ENCODE data around the gene NTRK2. TPM values are rescaled to one million over a fixed set of nuclear protein-coding genes. Genes with fewer than 3 reads are reported as not detected.

Gene NTRK2
- total and polyA plus RNA-seq, 10 of the 15 experiments (the other 5 are each of a cell fraction or from before 2014, with no cell fraction given), result 0.42 to 4.6 (median 0.65) TPM

DNA sequence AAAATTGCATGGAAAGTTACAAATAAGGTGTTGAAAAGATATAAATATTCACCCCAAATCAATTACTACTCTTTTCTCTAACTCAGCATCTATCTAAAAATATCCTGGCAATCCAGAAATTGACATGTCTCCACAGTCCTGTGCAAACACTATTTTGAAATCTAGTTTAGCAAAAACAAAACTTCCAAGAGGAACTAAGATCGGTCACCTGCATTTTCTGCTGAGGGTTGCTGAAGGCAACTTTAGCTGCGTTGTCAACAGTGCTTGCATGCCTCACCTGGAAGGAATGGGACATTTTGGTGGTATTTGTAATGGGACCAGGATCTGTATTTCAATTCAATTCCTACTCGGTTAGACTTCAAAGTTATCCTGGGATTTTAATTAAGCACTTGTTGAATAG, 398.3 kb downstream of the NTRK2 start (continued):
- TF ChIP-seq ETV6 (conservative IDR thresholded peaks at IDR 0.05 in 1 of 2, IDR thresholded peaks at IDR 0.05 in 1 of 2; ENCODE audit: borderline replicate concordance in 1 of 2, low read depth in 1 of 2) (0 out of 4 replicates have a peak, but pooled peaks of 1 of the 2 experiments have one; percentile 22), NR2C2 (IDR thresholded peaks at IDR 0.05; ENCODE audit: borderline replicate concordance, control insufficient read depth, insufficient read length, low read depth) (no peak), IKZF1 (conservative IDR thresholded peaks at IDR 0.05) (peak; percentile 64), MEF2B (IDR thresholded peaks at IDR 0.05; ENCODE audit: partially characterized antibody, poor library complexity, severe bottlenecking) (peak; percentile 49), BMI1 (IDR thresholded peaks at IDR 0.05; ENCODE audit: borderline replicate concordance) (no peak), ESRRA (IDR thresholded peaks at IDR 0.05; ENCODE audit: low read length) (no peak), SPI1 (IDR thresholded peaks at IDR 0.05; ENCODE audit: borderline replicate concordance, insufficient read depth, low read depth, low read length) (peak; percentile 78), CBX5 (IDR thresholded peaks at IDR 0.05; ENCODE audit: low read depth) (peak; percentile 58; the same call in 1 of the 2 replicates), TCF12 (IDR thresholded peaks at IDR 0.05; ENCODE audit: low read depth, low read length) (peak; percentile 72), KDM1A (IDR thresholded peaks at IDR 0.05; ENCODE audit: borderline replicate concordance) (no peak), PAX5 (IDR thresholded peaks at IDR 0.05; ENCODE audit: borderline replicate concordance, low read depth, low read length) (peak; percentile 30; the same call in 1 of the 2 replicates), IKZF2 (IDR thresholded peaks at IDR 0.05) (peak; percentile 66 to 68; a peak in 3 of 4 replicates), EP300 (IDR thresholded peaks at IDR 0.05; ENCODE audit: borderline replicate concordance in 1 of 2, control insufficient read depth in 1 of 2, low read depth in 2 of 2, low read length in 2 of 2) (peak in 1 of 2 experiments; percentile 51; a peak in 1 of 4 replicates), RCOR1 (conservative IDR thresholded peaks at IDR 0.05; ENCODE audit: low read depth, low read length) (no peak), DPF2 (IDR thresholded peaks at IDR 0.05) (peak; percentile 27; the same call in 1 of the 2 replicates), RUNX3 (IDR thresholded peaks at IDR 0.05; ENCODE audit: low read length) (peak; percentile 49; the same call in 1 of the 2 replicates), TCF3 (IDR thresholded peaks at IDR 0.05; ENCODE audit: borderline replicate concordance, insufficient read depth, low read depth, low read length) (no peak), CREM (IDR thresholded peaks at IDR 0.05; ENCODE audit: low read depth) (0 out of 2 replicates have a peak, but pooled peaks have one; percentile 18), EED (IDR thresholded peaks at IDR 0.05; ENCODE audit: low read depth) (peak; percentile 66), BCL11A (IDR thresholded peaks at IDR 0.05; ENCODE audit: low read depth, low read length) (no peak), JUNB (IDR thresholded peaks at IDR 0.05) (peak; percentile 71)
- TF ChIP-seq, protein P1, sequence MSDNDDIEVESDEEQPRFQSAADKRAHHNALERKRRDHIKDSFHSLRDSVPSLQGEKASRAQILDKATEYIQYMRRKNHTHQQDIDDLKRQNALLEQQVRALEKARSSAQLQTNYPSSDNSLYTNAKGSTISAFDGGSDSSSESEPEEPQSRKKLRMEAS (IDR thresholded peaks at IDR 0.05; ENCODE audit: low read depth, low read length), result no peak
- TF ChIP-seq, protein P2, sequence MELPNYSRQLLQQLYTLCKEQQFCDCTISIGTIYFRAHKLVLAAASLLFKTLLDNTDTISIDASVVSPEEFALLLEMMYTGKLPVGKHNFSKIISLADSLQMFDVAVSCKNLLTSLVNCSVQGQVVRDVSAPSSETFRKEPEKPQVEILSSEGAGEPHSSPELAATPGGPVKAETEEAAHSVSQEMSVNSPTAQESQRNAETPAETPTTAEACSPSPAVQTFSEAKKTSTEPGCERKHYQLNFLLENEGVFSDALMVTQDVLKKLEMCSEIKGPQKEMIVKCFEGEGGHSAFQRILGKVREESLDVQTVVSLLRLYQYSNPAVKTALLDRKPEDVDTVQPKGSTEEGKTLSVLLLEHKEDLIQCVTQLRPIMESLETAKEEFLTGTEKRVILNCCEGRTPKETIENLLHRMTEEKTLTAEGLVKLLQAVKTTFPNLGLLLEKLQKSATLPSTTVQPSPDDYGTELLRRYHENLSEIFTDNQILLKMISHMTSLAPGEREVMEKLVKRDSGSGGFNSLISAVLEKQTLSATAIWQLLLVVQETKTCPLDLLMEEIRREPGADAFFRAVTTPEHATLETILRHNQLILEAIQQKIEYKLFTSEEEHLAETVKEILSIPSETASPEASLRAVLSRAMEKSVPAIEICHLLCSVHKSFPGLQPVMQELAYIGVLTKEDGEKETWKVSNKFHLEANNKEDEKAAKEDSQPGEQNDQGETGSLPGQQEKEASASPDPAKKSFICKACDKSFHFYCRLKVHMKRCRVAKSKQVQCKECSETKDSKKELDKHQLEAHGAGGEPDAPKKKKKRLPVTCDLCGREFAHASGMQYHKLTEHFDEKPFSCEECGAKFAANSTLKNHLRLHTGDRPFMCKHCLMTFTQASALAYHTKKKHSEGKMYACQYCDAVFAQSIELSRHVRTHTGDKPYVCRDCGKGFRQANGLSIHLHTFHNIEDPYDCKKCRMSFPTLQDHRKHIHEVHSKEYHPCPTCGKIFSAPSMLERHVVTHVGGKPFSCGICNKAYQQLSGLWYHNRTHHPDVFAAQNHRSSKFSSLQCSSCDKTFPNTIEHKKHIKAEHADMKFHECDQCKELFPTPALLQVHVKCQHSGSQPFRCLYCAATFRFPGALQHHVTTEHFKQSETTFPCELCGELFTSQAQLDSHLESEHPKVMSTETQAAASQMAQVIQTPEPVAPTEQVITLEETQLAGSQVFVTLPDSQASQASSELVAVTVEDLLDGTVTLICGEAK (IDR thresholded peaks at IDR 0.05; ENCODE audit: borderline replicate concordance), result no peak
- TF ChIP-seq, protein P3, sequence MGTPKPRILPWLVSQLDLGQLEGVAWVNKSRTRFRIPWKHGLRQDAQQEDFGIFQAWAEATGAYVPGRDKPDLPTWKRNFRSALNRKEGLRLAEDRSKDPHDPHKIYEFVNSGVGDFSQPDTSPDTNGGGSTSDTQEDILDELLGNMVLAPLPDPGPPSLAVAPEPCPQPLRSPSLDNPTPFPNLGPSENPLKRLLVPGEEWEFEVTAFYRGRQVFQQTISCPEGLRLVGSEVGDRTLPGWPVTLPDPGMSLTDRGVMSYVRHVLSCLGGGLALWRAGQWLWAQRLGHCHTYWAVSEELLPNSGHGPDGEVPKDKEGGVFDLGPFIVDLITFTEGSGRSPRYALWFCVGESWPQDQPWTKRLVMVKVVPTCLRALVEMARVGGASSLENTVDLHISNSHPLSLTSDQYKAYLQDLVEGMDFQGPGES (IDR thresholded peaks at IDR 0.05), result no peak
- TF ChIP-seq, protein P4, sequence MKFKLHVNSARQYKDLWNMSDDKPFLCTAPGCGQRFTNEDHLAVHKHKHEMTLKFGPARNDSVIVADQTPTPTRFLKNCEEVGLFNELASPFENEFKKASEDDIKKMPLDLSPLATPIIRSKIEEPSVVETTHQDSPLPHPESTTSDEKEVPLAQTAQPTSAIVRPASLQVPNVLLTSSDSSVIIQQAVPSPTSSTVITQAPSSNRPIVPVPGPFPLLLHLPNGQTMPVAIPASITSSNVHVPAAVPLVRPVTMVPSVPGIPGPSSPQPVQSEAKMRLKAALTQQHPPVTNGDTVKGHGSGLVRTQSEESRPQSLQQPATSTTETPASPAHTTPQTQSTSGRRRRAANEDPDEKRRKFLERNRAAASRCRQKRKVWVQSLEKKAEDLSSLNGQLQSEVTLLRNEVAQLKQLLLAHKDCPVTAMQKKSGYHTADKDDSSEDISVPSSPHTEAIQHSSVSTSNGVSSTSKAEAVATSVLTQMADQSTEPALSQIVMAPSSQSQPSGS (IDR thresholded peaks at IDR 0.05; ENCODE audit: low read length), result peak; percentile 72; the same call in 1 of the 2 replicates
